ENCODE data around the gene ZRSR2. TPM values are rescaled to one million over a fixed set of nuclear protein-coding genes. Genes with fewer than 3 reads are reported as not detected.

Gene ZRSR2
- total RNA-seq, 1 donor from 2014 or later = 14.9 TPM

DNA sequence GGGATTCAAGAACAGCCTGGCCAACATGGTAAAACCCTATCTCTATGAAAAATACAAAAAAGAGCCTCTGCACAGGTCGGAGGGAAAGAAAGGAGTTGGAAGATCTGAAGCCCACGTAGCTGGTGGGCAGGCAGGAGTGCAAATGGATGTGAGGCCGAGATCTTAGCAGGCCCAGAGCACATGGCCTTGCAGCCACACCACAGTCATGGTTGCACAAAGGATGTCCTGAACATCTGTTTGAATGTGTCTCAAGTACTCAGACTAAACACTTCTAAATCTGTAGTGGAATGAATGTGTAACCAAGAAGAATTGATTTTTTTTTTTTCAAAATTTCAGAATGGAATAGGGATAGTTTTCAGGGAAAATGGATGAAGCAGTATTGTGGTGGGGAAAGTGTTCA is 41.4 kb upstream of the ZRSR2 start:
- TF ChIP-seq CTCF (conservative IDR thresholded peaks at IDR 0.05) = no peak
- no peaks in the 10 kb centered on the region for H3K36me3 Mint-ChIP-seq (ENCODE audit: low read depth)
- H3K9me3 Mint-ChIP-seq = no peaks in the 10 kb centered on the region
- no peak for DNase-seq (ENCODE audit: low read depth, low spot score)
- H3K27ac Mint-ChIP-seq (ENCODE audit: unreplicated experiment) = no peak overlapping the region
- no peaks in the 10 kb centered on the region for H3K27me3 Mint-ChIP-seq (ENCODE audit: low read depth)
- no peak overlapping the region for H3K4me3 Mint-ChIP-seq
- H3K4me1 Mint-ChIP-seq = peaks cover 30% of the 10 kb centered on the region

DNA sequence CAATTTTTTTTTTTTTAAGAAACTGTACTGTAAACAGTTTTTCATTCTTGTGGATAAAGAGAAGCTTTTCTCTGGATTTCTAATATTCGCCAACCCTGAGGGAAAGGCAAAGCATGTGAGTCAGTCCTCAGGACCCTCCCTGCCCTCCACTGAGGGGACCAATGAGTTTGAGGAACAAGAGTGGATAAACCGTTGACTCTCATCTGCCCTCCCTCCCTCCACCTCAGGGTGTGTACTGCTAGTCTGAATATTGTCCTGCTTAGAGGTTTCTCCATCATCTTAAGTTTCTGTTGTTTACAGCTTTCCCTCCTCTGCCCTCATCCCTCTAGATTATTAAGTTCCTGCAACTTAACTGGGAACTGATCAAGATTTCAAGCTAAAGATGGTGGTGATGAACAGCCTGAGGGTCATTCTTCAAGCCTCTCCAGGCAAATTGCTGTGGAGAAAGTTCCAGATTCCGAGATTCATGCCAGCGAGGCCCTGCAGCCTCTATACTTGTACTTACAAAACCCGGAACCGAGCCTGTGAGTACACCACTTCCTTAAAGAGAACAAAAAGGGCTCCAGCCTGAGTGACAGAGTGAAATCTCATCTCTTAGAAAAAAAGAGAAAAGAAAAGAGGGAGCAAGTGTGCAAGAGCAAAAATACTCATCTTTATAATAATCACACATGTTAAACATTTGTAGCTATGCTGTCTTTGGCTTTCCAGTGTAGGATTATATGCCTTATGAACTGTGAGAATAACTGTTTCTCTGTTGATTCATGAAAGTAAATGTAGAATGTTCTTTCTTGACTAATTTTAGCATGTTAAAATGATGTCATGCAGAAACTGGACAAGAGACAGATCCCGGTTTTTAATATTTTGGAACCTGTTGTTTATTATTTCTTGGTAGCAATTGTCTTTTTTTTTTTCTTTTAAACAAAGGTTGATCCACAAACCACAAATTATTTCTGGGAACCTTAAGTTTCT is 40.4 kb upstream of the ZRSR2 start:
- Mint-ChIP-seq H3K27ac (ENCODE audit: unreplicated experiment) (no peak overlapping the region), H3K36me3 (ENCODE audit: low read depth) (no peaks in the 10 kb centered on the region), H3K4me1 (peaks cover 24% of the 10 kb centered on the region), H3K27me3 (ENCODE audit: low read depth) (no peaks in the 10 kb centered on the region), H3K9me3 (no peaks in the 10 kb centered on the region), H3K4me3 (no peak overlapping the region)
- DNase-seq (ENCODE audit: low read depth, low spot score) = no peak
- no peak for TF ChIP-seq CTCF (conservative IDR thresholded peaks at IDR 0.05)

DNA sequence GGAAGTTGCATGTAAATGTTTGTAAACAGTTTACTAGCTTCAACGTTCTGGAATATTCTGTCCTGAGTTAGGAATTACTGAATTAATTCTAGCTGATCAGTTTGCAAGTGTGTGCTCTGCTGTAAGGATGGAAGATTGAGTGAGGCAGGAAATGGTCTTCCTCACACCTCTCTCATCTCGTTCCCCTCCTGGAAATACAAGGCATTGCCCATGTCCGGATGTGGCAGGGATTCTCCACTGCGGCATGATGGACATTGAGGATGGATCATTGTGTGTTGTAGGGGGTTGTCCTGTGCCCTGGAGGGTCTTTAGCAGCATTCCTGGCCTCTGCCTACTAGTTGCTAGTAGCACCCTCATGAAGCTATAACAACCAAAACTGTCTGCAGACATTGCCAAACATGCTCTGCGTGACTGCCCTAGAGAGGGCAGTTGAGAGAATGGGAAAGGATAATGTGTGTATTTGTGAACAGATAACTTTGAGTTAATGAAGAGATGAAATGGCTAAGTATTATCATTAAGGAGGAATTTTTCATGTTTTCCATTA is 39.6 kb upstream of the ZRSR2 start:
- no peak overlapping the region for H3K27ac Mint-ChIP-seq (ENCODE audit: unreplicated experiment)
- no peak for DNase-seq (ENCODE audit: low read depth, low spot score)
- TF ChIP-seq CTCF (conservative IDR thresholded peaks at IDR 0.05) = no peak
- no peaks in the 10 kb centered on the region for H3K9me3 Mint-ChIP-seq
- H3K27me3 Mint-ChIP-seq (ENCODE audit: low read depth) = no peaks in the 10 kb centered on the region
- H3K4me1 Mint-ChIP-seq = peaks cover 20% of the 10 kb centered on the region
- H3K4me3 Mint-ChIP-seq = no peak overlapping the region
- H3K36me3 Mint-ChIP-seq (ENCODE audit: low read depth) = no peaks in the 10 kb centered on the region

- no peaks in the 10 kb centered on the region for H3K9me3 Mint-ChIP-seq
- no peak overlapping the region for H3K27ac Mint-ChIP-seq (ENCODE audit: unreplicated experiment)
- H3K36me3 Mint-ChIP-seq (ENCODE audit: low read depth) = no peaks in the 10 kb centered on the region
- DNase-seq (ENCODE audit: low read depth, low spot score) = no peak
- H3K4me3 Mint-ChIP-seq = no peak overlapping the region
- peaks cover 19% of the 10 kb centered on the region for H3K4me1 Mint-ChIP-seq
- TF ChIP-seq CTCF (conservative IDR thresholded peaks at IDR 0.05) = no peak
- no peaks in the 10 kb centered on the region for H3K27me3 Mint-ChIP-seq (ENCODE audit: low read depth)
These were observed 39.0 kb upstream of the ZRSR2 start for GRCh38 chrX:15751155-15751819.

DNA sequence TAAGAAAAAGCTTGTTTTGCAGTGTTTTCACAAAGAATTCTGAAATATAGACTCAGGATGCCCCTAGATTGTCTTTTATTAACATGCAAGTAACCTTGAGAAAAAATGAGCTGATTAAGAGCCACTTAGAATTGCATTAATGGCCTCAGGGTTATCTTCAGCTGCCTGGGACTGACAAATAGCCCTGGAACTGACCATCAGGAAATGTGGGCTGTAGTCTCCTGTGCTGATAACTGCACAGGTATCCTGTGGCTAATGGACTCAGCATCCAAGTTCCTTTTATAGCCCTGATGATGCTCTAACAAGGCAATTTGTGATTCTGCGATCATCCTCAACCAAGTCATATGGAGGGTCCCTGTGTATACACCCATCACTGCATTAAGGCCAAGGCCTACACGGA is 35.2 kb upstream of the ZRSR2 start:
- Mint-ChIP-seq H3K4me1 (peaks cover 7% of the 10 kb centered on the region), H3K36me3 (ENCODE audit: low read depth) (no peaks in the 10 kb centered on the region), H3K27ac (ENCODE audit: unreplicated experiment) (no peak overlapping the region), H3K27me3 (ENCODE audit: low read depth) (no peaks in the 10 kb centered on the region), H3K4me3 (no peak overlapping the region), H3K9me3 (no peaks in the 10 kb centered on the region)
- TF ChIP-seq CTCF (conservative IDR thresholded peaks at IDR 0.05) = no peak
- DNase-seq (ENCODE audit: low read depth, low spot score) = no peak

All from neural crest cell (in vitro differentiated cells).